ENCODE results near the gene FBXL3. TPM values are rescaled to one million over a fixed set of nuclear protein-coding genes. Genes with fewer than 3 reads are reported as not detected.

The FBXL3 gene
- total and polyA plus RNA-seq, 2 of the 13 experiments (the other 11 are each of a cell fraction or from before 2014, with no cell fraction given) = 11.5 to 18.5 TPM

GRCh38 chr13:76992548-76993001 is 34.4 kb downstream of the FBXL3 start (continued):
- TF ChIP-seq MBD4 (IDR thresholded peaks at IDR 0.05; ENCODE audit: borderline replicate concordance, low read length) (no peak), TGIF2 (CRISPR knock-in tag; IDR thresholded peaks at IDR 0.05) (peak; percentile 32; the same call in 1 of the 2 replicates)

- peak within 1 kb of the TSS; percentile 55 for H2AFZ ChIP-seq (ENCODE audit: low read length)
- ATAC-seq = peak; percentile 96
- peak within 1 kb of the TSS; percentile 85 for H3K4me2 ChIP-seq (ENCODE audit: low read depth, low read length)
- in situ Hi-C loops (cut with HindIII; ENCODE audit: extremely low pct_ligation_motif_present, low pct_unique_long_range_greater_than_20kb) (no loop called here), intact Hi-C loops (cut with micrococcal nuclease; ENCODE audit: unreplicated experiment) (no loop called here)
- H3K79me2 ChIP-seq (ENCODE audit: insufficient read depth, low read length) = no peaks in the 10 kb centered on the region
- H3K27ac ChIP-seq (ENCODE audit: extremely low read length, insufficient read depth, low read length) = peak within 1 kb of the TSS; percentile 79
- H3K4me1 ChIP-seq (ENCODE audit: insufficient read depth, low read length) = peaks cover 27% of the 10 kb centered on the region
- peaks cover 0 to 12% of the 10 kb centered on the region in 2 experiments; a peak in 3 of 5 replicates for H3K27me3 ChIP-seq (ENCODE audit: control insufficient read depth in 1 of 2, insufficient read depth in 2 of 2, low read length in 2 of 2)
- no peaks in the 10 kb centered on the region for H3K9me3 ChIP-seq (ENCODE audit: low read length)
- H3K4me3 ChIP-seq (replicated peaks in 1 of 3; ENCODE audit: insufficient read depth in 1 of 3, low read depth in 2 of 3, low read length in 3 of 3) = peak within 1 kb of the TSS; percentile 70 to 80 (median 73)
- H3K9ac ChIP-seq (ENCODE audit: insufficient read depth, low read depth, low read length) = peak within 1 kb of the TSS; percentile 84
- ChIA-PET CTCF (ENCODE audit: low intra/inter-chr PET ratio, low total read pairs) (no interaction called here), POLR2A (interaction anchor here (0.9 to 2.3 kb wide), 4 partner anchors 10 to 34 kb away, joined by 3 to 12 read pairs (median 6); partner anchors contain the start of gene FBXL3)
- H3K36me3 ChIP-seq (replicated peaks in 1 of 2; ENCODE audit: control insufficient read depth in 1 of 2, insufficient read depth in 2 of 2, low read length in 2 of 2) = 0 out of 5 replicates have a peak, but pooled peaks cover 0 to 4% of the 10 kb centered on the region in 2 experiments
- 1% methylated on average over 21 of the region's 73 CpGs for WGBS (ENCODE audit: low lambda C conversion rate)
- DNase-seq (ENCODE audit: low spot score) = peak; percentile 86
- H4K20me1 ChIP-seq (ENCODE audit: insufficient read depth, low read length) = no peaks in the 10 kb centered on the region
- no peak for FAIRE-seq
- no TSS peak for BruUV-seq (replicated peaks)
- no peak for TF ChIP-seq ZNF432 (CRISPR knock-in tag; IDR thresholded peaks at IDR 0.05; ENCODE audit: borderline replicate concordance)
- TF ChIP-seq ZNF788 (CRISPR knock-in tag; IDR thresholded peaks at IDR 0.05; ENCODE audit: borderline replicate concordance) = peak; percentile 70; the same call in 1 of the 2 replicates
- TF ChIP-seq ZNF263 (CRISPR knock-in tag; IDR thresholded peaks at IDR 0.05) = peak; percentile 73
- TF ChIP-seq NR3C1 (CRISPR knock-in tag; IDR thresholded peaks at IDR 0.05) = no peak
- TF ChIP-seq PLSCR1 (CRISPR knock-in tag; IDR thresholded peaks at IDR 0.05; ENCODE audit: borderline replicate concordance) = no peak
- TF ChIP-seq ZNF407 (CRISPR knock-in tag; IDR thresholded peaks at IDR 0.05; ENCODE audit: not compliant biosample characterization) = peak; percentile 91
Observed at GRCh38 chr13:76991796-76992547, 35.0 kb downstream of the FBXL3 start, which contains the start of gene CLN5. Gene CLN5 (plus strand): TSS chr13:76992081. CDS start chr13:76992099, 18 bp downstream.

Measured in HepG2 (cell line).